ENCODE results near the gene MOB3C. TPM values are rescaled to one million over a fixed set of nuclear protein-coding genes. Genes with fewer than 3 reads are reported as not detected.

MOB3C gene
- total and polyA plus RNA-seq, 10 of the 15 experiments (the other 5 are each of a cell fraction or from before 2014, with no cell fraction given): 1.0 to 16.0 (median 9.4) TPM

DNA sequence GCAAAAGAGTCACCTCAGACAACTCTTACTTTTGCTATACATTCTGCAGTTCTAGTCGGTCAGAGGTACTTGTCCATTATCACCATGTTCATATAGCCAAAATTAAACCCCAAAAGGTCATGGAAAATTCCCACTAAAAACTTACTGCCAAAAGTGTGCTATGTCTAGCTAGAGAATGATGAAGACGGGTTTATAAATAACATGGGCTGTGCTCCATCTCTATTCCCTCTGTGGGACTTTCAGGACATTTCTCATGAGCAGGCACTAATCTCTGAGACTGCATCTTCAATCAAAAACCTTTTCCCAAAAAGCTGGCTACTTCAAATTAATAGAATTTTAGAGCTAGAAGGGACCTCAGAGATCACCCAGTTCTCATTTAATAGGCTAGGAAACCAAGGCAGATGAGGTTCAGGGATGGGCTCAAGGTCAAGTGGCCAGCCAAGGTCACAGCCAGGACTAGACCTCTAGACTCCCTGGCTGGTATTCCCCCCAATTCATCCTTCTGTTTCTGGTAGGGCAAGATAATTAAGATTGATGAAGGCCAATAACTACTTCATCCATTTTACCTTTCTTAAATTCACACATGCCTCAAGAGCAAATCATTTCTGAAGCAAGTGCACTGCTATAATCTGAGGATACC lies 21.0 kb upstream of the MOB3C start:
- FAIRE-seq: no peak
- Histone ChIP-seq H3K36me3 (ENCODE audit: control insufficient read depth in 2 of 2, insufficient read depth in 2 of 2, low read length in 1 of 2) (peaks cover 2 to 8% of the 10 kb centered on the region in 2 experiments), H3K27ac (ENCODE audit: control insufficient read depth, insufficient read depth) (no peak overlapping the region), H4K20me1 (ENCODE audit: control insufficient read depth, insufficient read depth) (no peaks in the 10 kb centered on the region), H2AFZ (ENCODE audit: control insufficient read depth, low read depth, low read length) (no peak overlapping the region), H3K4me1 (ENCODE audit: control insufficient read depth, insufficient read depth, low read length) (no peaks in the 10 kb centered on the region), H3K79me2 (ENCODE audit: control insufficient read depth, insufficient read depth, low read length) (no peaks in the 10 kb centered on the region), H3K4me2 (ENCODE audit: control insufficient read depth, insufficient read depth) (no peak overlapping the region), H3K4me3 (no peak overlapping the region), H3K9ac (ENCODE audit: control insufficient read depth, insufficient read depth, low read length) (no peak overlapping the region), H3K9me3 (replicated peaks; ENCODE audit: control insufficient read depth, insufficient read depth, low read length) (no peaks in the 10 kb centered on the region), H3K27me3 (replicated peaks in 1 of 2; ENCODE audit: control insufficient read depth in 2 of 2, insufficient read depth in 2 of 2, low read length in 1 of 2) (no peaks in the 10 kb centered on the region)
- ChIA-PET POLR2A (no interaction called here), SMC1A (ENCODE audit: uncharacterized antibody, unreplicated experiment) (no interaction called here), CTCF (no interaction called here), RAD21 (ENCODE audit: unreplicated experiment) (no interaction called here)
- intact Hi-C loops (cut with micrococcal nuclease; ENCODE audit: unreplicated experiment): no loop called here
- BruUV-seq (replicated peaks): no TSS peak
- ATAC-seq: no peak
- DNase-seq (ENCODE audit: low read depth, low spot score): no peak
- WGBS (ENCODE audit: insufficient coverage, insufficient replicate concordance, low lambda C conversion rate, missing lambda C conversion rate): 50% methylated on average over 2 of the region's 2 CpGs
- TF ChIP-seq FOXK2 (IDR thresholded peaks at IDR 0.05): no peak
- TF ChIP-seq KLF5 (IDR thresholded peaks at IDR 0.05; ENCODE audit: partially characterized antibody): no peak
- in situ Hi-C loops (cut with MboI): no loop called here

DNA sequence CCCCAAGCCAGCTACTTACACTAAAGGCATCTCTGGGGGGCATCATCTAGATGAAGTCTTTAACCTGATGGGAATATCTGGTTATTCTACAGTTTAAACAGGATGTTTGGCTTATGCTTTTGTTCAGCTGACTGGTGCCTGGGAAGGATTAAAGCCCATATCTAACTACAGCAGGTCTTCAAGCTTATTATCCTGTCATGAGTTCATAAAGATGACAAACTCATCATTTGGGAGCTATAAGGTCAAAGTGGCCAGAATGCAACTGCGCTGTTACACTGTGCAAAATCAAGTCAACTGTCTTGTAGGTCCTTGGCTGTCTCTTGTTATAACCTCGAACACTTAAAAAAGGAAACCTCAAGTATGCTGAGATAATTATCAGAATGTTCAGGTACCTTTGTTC lies 18.6 kb upstream of the MOB3C start:
- H2AFZ ChIP-seq (ENCODE audit: control insufficient read depth, low read depth, low read length): no peak overlapping the region
- ChIA-PET CTCF (interaction anchor here (0.7 kb wide), 1 partner anchor 45 kb away, joined by 3 read pairs; no protein-coding TSS in a partner anchor), SMC1A (ENCODE audit: uncharacterized antibody, unreplicated experiment) (no interaction called here), RAD21 (ENCODE audit: unreplicated experiment) (no interaction called here), POLR2A (no interaction called here)
- no peak overlapping the region for H3K4me3 ChIP-seq
- no peak for DNase-seq (ENCODE audit: low read depth, low spot score)
- no peaks in the 10 kb centered on the region for H3K4me1 ChIP-seq (ENCODE audit: control insufficient read depth, insufficient read depth, low read length)
- no peak overlapping the region for H3K4me2 ChIP-seq (ENCODE audit: control insufficient read depth, insufficient read depth)
- H3K36me3 ChIP-seq (ENCODE audit: control insufficient read depth in 2 of 2, insufficient read depth in 2 of 2, low read length in 1 of 2): peaks cover 2 to 8% of the 10 kb centered on the region in 2 experiments
- H3K27me3 ChIP-seq (replicated peaks in 1 of 2; ENCODE audit: control insufficient read depth in 2 of 2, insufficient read depth in 2 of 2, low read length in 1 of 2): no peaks in the 10 kb centered on the region
- WGBS (ENCODE audit: insufficient coverage, insufficient replicate concordance, low lambda C conversion rate, missing lambda C conversion rate): 98% methylated on average over 2 of the region's 2 CpGs
- FAIRE-seq: no peak
- H4K20me1 ChIP-seq (ENCODE audit: control insufficient read depth, insufficient read depth): no peaks in the 10 kb centered on the region
- TSS peak; percentile 42 for BruUV-seq (replicated peaks)
- intact Hi-C loops (cut with micrococcal nuclease; ENCODE audit: unreplicated experiment) (no loop called here), in situ Hi-C loops (cut with MboI) (no loop called here)
- no peaks in the 10 kb centered on the region for H3K9me3 ChIP-seq (replicated peaks; ENCODE audit: control insufficient read depth, insufficient read depth, low read length)
- no peak overlapping the region for H3K9ac ChIP-seq (ENCODE audit: control insufficient read depth, insufficient read depth, low read length)
- H3K79me2 ChIP-seq (ENCODE audit: control insufficient read depth, insufficient read depth, low read length): no peaks in the 10 kb centered on the region
- ATAC-seq: no peak
- H3K27ac ChIP-seq (ENCODE audit: control insufficient read depth, insufficient read depth): no peak overlapping the region
- TF ChIP-seq POU2F2 (IDR thresholded peaks at IDR 0.05; ENCODE audit: borderline replicate concordance, low read depth, low read length): no peak
- TF ChIP-seq, protein P1, sequence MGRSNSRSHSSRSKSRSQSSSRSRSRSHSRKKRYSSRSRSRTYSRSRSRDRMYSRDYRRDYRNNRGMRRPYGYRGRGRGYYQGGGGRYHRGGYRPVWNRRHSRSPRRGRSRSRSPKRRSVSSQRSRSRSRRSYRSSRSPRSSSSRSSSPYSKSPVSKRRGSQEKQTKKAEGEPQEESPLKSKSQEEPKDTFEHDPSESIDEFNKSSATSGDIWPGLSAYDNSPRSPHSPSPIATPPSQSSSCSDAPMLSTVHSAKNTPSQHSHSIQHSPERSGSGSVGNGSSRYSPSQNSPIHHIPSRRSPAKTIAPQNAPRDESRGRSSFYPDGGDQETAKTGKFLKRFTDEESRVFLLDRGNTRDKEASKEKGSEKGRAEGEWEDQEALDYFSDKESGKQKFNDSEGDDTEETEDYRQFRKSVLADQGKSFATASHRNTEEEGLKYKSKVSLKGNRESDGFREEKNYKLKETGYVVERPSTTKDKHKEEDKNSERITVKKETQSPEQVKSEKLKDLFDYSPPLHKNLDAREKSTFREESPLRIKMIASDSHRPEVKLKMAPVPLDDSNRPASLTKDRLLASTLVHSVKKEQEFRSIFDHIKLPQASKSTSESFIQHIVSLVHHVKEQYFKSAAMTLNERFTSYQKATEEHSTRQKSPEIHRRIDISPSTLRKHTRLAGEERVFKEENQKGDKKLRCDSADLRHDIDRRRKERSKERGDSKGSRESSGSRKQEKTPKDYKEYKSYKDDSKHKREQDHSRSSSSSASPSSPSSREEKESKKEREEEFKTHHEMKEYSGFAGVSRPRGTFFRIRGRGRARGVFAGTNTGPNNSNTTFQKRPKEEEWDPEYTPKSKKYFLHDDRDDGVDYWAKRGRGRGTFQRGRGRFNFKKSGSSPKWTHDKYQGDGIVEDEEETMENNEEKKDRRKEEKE (IDR thresholded peaks at IDR 0.05): no peak
- TF ChIP-seq, protein P2, sequence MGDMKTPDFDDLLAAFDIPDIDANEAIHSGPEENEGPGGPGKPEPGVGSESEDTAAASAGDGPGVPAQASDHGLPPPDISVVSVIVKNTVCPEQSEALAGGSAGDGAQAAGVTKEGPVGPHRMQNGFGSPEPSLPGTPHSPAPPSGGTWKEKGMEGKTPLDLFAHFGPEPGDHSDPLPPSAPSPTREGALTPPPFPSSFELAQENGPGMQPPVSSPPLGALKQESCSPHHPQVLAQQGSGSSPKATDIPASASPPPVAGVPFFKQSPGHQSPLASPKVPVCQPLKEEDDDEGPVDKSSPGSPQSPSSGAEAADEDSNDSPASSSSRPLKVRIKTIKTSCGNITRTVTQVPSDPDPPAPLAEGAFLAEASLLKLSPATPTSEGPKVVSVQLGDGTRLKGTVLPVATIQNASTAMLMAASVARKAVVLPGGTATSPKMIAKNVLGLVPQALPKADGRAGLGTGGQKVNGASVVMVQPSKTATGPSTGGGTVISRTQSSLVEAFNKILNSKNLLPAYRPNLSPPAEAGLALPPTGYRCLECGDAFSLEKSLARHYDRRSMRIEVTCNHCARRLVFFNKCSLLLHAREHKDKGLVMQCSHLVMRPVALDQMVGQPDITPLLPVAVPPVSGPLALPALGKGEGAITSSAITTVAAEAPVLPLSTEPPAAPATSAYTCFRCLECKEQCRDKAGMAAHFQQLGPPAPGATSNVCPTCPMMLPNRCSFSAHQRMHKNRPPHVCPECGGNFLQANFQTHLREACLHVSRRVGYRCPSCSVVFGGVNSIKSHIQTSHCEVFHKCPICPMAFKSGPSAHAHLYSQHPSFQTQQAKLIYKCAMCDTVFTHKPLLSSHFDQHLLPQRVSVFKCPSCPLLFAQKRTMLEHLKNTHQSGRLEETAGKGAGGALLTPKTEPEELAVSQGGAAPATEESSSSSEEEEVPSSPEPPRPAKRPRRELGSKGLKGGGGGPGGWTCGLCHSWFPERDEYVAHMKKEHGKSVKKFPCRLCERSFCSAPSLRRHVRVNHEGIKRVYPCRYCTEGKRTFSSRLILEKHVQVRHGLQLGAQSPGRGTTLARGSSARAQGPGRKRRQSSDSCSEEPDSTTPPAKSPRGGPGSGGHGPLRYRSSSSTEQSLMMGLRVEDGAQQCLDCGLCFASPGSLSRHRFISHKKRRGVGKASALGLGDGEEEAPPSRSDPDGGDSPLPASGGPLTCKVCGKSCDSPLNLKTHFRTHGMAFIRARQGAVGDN (IDR thresholded peaks at IDR 0.05): no peak
- no peak for TF ChIP-seq HDAC2 (IDR thresholded peaks at IDR 0.05)
- TF ChIP-seq SUZ12 (IDR thresholded peaks at IDR 0.05; ENCODE audit: unreplicated experiment): no peak
- TF ChIP-seq BMI1 (IDR thresholded peaks at IDR 0.05; ENCODE audit: borderline replicate concordance): no peak
- TF ChIP-seq HDAC6 (IDR thresholded peaks at IDR 0.05; ENCODE audit: unreplicated experiment): no peak
- no peak for TF ChIP-seq GATAD2B (conservative IDR thresholded peaks at IDR 0.05; ENCODE audit: low read depth)
- TF ChIP-seq KLF5 (IDR thresholded peaks at IDR 0.05; ENCODE audit: partially characterized antibody): no peak
- TF ChIP-seq STAT1 (conservative IDR thresholded peaks at IDR 0.05): no peak
